Immature natural killer cell (primary cell): Measurements from ENCODE around the gene CHST9. TPM values are rescaled to one million over a fixed set of nuclear protein-coding genes. Genes with fewer than 3 reads are reported as not detected.
"Not testable (repeated sequence)": the region's sequence is repeated elsewhere in the genome, so short reads cannot be mapped to it uniquely, and the experiment has no call there.

Source experiments
- DNase-seq, 3 donors: peaks; one replicate each; pipeline ENCODE4 v3.0.0; 2022; ENCODE audit warnings: mixed read lengths in 1 of 3
- H3K27ac Mint-ChIP-seq, 6 donors: one replicate each; pipeline ENCODE4 v1.8.0; 2020; ENCODE audit warnings: mixed read lengths in 6 of 6, mild to moderate bottlenecking in 5 of 6, inconsistent platforms in 4 of 6, moderate library complexity in 3 of 6
- H3K27me3 Mint-ChIP-seq, 3 donors: one replicate each; pipeline ENCODE4 v1.8.0; 2020 to 2021; ENCODE audit warnings: low read depth in 3 of 3, mild to moderate bottlenecking in 3 of 3, mixed read lengths in 3 of 3, moderate library complexity in 3 of 3, inconsistent platforms in 1 of 3
- H3K36me3 Mint-ChIP-seq, 3 donors: one replicate each; pipeline ENCODE4 v1.8.0; 2020; ENCODE audit warnings: mixed read lengths in 3 of 3, inconsistent platforms in 2 of 3, mild to moderate bottlenecking in 2 of 3
- H3K4me1 Mint-ChIP-seq, 2 donors: one replicate each; pipeline ENCODE4 v1.8.0; 2020; ENCODE audit warnings: inconsistent platforms in 2 of 2, mild to moderate bottlenecking in 2 of 2, mixed read lengths in 2 of 2, moderate library complexity in 1 of 2
- H3K4me3 Mint-ChIP-seq, 5 donors: one replicate each; pipeline ENCODE4 v1.8.0; 2020; ENCODE audit warnings: mild to moderate bottlenecking in 5 of 5, mixed read lengths in 5 of 5, inconsistent platforms in 3 of 5, moderate library complexity in 3 of 5
- H3K9me3 Mint-ChIP-seq, 6 donors: one replicate each; pipeline ENCODE4 v1.8.0; 2020; ENCODE audit warnings: mild to moderate bottlenecking in 6 of 6, mixed read lengths in 6 of 6, inconsistent platforms in 4 of 6, moderate library complexity in 3 of 6
- polyA plus RNA-seq, 3 donors: library from polyadenylated mRNA; unstranded; fragments of 300-500 nt; fragmentation: Illumina TruSeq; gene quantifications; one replicate each; pipeline ENCODE4 v1.2.3, GENCODE V29; 2021

The CHST9 gene
- polyA plus RNA-seq, 3 donors from 2014 or later, result not detected

DNA sequence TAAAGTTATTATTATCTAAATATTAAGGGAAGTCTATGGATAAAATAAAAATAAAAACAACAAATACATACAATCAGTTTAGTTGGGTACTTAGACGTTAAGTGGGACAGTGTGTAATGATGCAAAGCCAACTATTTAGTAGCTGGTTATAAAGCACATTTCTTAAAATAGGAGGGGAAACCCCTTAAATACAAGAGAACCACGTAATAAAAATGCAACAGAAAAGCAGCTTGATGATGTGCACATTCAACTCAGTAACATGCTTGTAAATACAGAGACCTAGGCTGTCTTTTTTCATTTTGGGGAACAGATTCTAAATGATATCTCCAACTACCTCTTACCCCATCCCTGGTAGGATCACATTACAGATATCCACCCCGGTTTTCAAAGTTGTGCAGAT is 185.3 kb downstream of the CHST9 start:
- no peaks in the 10 kb centered on the region for H3K27me3 Mint-ChIP-seq
- no peak overlapping the region for H3K4me3 Mint-ChIP-seq
- H3K27ac Mint-ChIP-seq, result no peak overlapping the region
- DNase-seq, result no peak
- H3K36me3 Mint-ChIP-seq, result no peaks in the 10 kb centered on the region
- H3K4me1 Mint-ChIP-seq, result no peaks in the 10 kb centered on the region
- peaks cover 0 to 10% (median 0%) of the 10 kb centered on the region in 6 donors for H3K9me3 Mint-ChIP-seq

- H3K4me3 Mint-ChIP-seq, result no peak overlapping the region
- no peaks in the 10 kb centered on the region for H3K4me1 Mint-ChIP-seq
- no peaks in the 10 kb centered on the region for H3K36me3 Mint-ChIP-seq
- H3K27ac Mint-ChIP-seq, result no peak overlapping the region
- peaks cover 1 to 12% (median 4%) of the 10 kb centered on the region in 6 donors for H3K9me3 Mint-ChIP-seq
- DNase-seq, result no peak
- peaks cover 0 to 4% (median 2%) of the 10 kb centered on the region in 3 donors for H3K27me3 Mint-ChIP-seq
Measured at GRCh38 chr18:26993568-26993967, 191.5 kb downstream of the CHST9 start.

GRCh38 chr18:26992926-26993325 is 192.2 kb downstream of the CHST9 start:
- Mint-ChIP-seq H3K27ac (no peak overlapping the region), H3K9me3 (peaks cover 1 to 13% (median 4%) of the 10 kb centered on the region in 6 donors), H3K36me3 (no peaks in the 10 kb centered on the region), H3K4me1 (no peaks in the 10 kb centered on the region), H3K27me3 (peaks cover 0 to 4% (median 2%) of the 10 kb centered on the region in 3 donors), H3K4me3 (no peak overlapping the region)
- DNase-seq, result no peak

DNA sequence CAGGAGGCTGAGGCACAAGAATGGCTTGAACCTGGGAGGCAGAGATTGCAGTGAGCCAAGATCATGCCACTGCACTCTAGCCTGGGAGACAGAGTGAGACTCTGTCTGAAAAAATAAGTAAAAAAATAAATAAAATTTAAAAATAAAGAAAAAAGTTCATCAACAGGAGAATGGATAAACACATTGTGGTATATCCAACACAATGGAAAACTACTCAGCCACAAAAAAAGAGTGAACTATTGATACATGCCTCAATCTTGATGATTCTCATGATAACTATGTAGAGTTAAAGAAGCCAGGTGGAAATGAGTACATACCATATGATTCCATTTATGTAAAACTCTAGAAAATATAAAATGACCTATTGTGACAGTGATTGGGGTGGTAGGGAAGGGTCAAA is 195.3 kb downstream of the CHST9 start:
- Mint-ChIP-seq H3K4me3 (no peak overlapping the region), H3K36me3 (no peaks in the 10 kb centered on the region), H3K27me3 (peaks cover 0 to 4% (median 2%) of the 10 kb centered on the region in 3 donors), H3K4me1 (no peaks in the 10 kb centered on the region), H3K27ac (no peak overlapping the region), H3K9me3 (peaks cover 2 to 26% (median 8%) of the 10 kb centered on the region in 6 donors)
- no peak for DNase-seq

GRCh38 chr18:26981360-26982082 is 203.6 kb downstream of the CHST9 start:
- Mint-ChIP-seq H3K4me1 (no peaks in the 10 kb centered on the region), H3K27me3 (peaks cover 0 to 1% (median 0%) of the 10 kb centered on the region in 3 donors), H3K9me3 (peaks cover 4 to 13% (median 8%) of the 10 kb centered on the region in 6 donors), H3K27ac (no peak overlapping the region), H3K4me3 (no peak overlapping the region), H3K36me3 (no peaks in the 10 kb centered on the region)
- DNase-seq, result no peak

- peaks cover 0 to 7% (median 2%) of the 10 kb centered on the region in 6 donors for H3K9me3 Mint-ChIP-seq
- H3K4me3 Mint-ChIP-seq, result no peak overlapping the region
- H3K4me1 Mint-ChIP-seq, result no peaks in the 10 kb centered on the region
- H3K27ac Mint-ChIP-seq, result no peak overlapping the region
- H3K36me3 Mint-ChIP-seq, result no peaks in the 10 kb centered on the region
- peaks cover 0 to 1% (median 0%) of the 10 kb centered on the region in 3 donors for H3K27me3 Mint-ChIP-seq
- no peak for DNase-seq
Measured at GRCh38 chr18:26978812-26979341, 206.2 kb downstream of the CHST9 start.

DNA sequence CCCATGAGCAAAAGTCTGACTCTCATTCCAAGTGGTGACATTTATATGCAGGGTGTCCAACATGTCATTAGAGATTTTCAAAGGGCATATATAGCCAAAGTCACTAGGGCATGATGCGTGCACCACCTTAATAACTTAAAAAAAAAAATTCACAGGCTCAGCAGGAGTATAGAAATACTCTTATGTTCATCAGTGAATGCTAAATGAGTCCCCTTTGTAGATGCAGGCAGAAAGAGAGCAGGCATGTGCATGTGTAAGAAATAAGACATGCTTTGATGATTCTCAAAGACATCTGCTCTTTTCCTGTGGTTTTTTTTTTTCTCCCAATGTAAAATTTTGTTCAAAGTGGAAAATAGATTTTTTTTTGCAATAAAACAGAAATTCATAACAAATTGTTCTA is 207.3 kb downstream of the CHST9 start:
- Mint-ChIP-seq H3K4me1 (no peaks in the 10 kb centered on the region), H3K27ac (no peak overlapping the region), H3K27me3 (peaks cover 0 to 1% (median 0%) of the 10 kb centered on the region in 3 donors), H3K9me3 (peaks cover 0 to 17% (median 4%) of the 10 kb centered on the region in 6 donors), H3K4me3 (no peak overlapping the region), H3K36me3 (no peaks in the 10 kb centered on the region)
- DNase-seq, result no peak

DNA sequence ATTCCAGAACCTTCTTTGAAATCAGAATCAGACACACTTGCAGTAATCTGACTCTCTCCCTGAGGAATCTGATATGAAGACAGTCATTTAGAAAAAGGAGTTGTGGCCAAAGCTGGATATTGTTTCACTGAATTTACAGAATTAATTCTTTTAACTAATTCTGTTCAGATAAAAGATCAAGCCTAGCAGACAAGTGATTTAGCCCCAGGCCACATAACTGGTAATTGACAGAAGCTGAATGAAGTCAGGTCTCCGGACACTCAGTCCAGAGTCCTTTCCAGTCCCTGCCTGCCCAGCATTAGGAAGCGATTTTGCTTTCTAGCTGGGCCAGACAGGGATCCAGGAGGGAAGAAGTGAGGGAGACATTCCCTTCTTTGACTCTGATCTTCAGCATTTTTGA is 208.9 kb downstream of the CHST9 start:
- Mint-ChIP-seq H3K36me3 (no peaks in the 10 kb centered on the region), H3K4me3 (no peak overlapping the region)

DNA sequence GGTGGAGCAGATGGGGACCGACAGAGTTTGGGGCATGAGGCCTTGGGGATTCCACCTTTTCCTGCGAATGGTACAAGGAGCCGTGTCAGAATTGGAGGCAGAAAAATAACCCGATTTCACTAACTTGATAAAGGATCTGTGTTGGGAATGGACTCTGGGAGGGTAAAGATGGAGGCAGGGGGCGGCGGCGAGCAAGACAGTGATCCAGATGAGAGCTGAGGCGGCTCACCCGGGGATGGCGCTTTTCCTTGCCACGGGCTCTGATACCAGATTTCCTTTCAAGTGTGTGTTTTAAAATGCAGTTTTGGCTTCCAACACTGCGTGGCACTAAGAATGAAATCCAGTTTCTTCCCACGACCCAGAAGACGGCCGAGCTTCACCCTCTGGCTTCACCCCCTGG is 212.6 kb downstream of the CHST9 start:
- H3K9me3 Mint-ChIP-seq, result peaks cover 4 to 29% (median 12%) of the 10 kb centered on the region in 6 donors
- not testable (repeated sequence) for H3K4me3 Mint-ChIP-seq, H3K4me1 Mint-ChIP-seq, H3K27me3 Mint-ChIP-seq, H3K36me3 Mint-ChIP-seq, H3K27ac Mint-ChIP-seq, DNase-seq

More for the DNA sequence above, 208.9 kb downstream of the CHST9 start:
- DNase-seq, result no peak
- H3K4me1 Mint-ChIP-seq, result no peaks in the 10 kb centered on the region
- H3K27me3 Mint-ChIP-seq, result peaks cover 0 to 1% (median 0%) of the 10 kb centered on the region in 3 donors
- H3K27ac Mint-ChIP-seq, result no peak overlapping the region
- H3K9me3 Mint-ChIP-seq, result peaks cover 0 to 18% (median 8%) of the 10 kb centered on the region in 6 donors

- Mint-ChIP-seq H3K27me3 (no peaks in the 10 kb centered on the region), H3K4me3 (no peak overlapping the region), H3K9me3 (peaks cover 4 to 29% (median 11%) of the 10 kb centered on the region in 6 donors), H3K4me1 (no peaks in the 10 kb centered on the region), H3K36me3 (no peaks in the 10 kb centered on the region), H3K27ac (no peak overlapping the region)
- DNase-seq, result no peak
Measured at GRCh38 chr18:26971409-26971808, 213.7 kb downstream of the CHST9 start.

DNA sequence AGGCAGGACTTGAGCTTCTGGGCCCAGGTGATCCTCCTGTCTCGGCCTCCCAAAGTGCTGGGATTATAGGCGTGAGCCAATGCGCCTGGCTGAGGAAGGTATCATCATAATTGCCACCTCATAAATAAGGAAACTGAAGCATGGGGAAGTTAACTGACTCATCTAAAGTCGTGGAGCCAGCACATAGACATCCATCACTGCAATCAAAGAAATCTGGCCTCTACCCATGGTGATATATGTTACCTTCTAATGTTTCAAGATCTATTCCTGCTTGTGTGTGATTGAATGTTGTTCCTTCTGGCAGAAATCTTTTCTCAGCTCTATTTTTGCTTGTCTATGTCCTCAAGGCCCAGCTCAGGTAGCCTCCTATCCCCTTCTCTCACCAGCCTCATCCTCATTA is 214.5 kb downstream of the CHST9 start:
- Mint-ChIP-seq H3K27me3 (no peaks in the 10 kb centered on the region), H3K4me3 (no peak overlapping the region), H3K4me1 (no peaks in the 10 kb centered on the region), H3K36me3 (no peaks in the 10 kb centered on the region), H3K9me3 (peaks cover 4 to 29% (median 11%) of the 10 kb centered on the region in 6 donors), H3K27ac (no peak overlapping the region)
- no peak for DNase-seq

DNA sequence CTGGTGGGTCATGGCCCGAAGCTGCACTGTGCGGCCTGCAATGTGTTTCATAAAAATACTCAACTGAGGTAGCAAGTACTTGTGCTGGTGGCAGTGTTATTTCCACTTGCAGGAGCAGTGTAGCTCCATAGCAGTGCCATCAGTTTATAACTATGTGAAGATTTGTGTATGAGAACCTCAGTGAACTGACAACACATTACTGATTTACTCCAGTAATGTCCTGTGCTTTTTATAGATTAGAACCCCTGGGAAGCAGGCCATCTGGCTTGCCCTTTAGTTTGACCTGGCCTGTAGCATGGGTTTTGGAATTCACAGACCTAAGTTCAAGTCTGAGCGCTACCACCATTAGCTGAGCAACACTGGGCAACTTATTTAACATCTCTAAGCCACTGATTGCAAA is 219.9 kb downstream of the CHST9 start:
- Mint-ChIP-seq H3K27ac (no peak overlapping the region), H3K27me3 (no peaks in the 10 kb centered on the region), H3K36me3 (no peaks in the 10 kb centered on the region), H3K4me1 (no peaks in the 10 kb centered on the region), H3K4me3 (no peak overlapping the region), H3K9me3 (peaks cover 0 to 15% (median 4%) of the 10 kb centered on the region in 6 donors)
- no peak for DNase-seq

GRCh38 chr18:26963292-26963691 is 221.8 kb downstream of the CHST9 start:
- Mint-ChIP-seq H3K4me1 (no peaks in the 10 kb centered on the region), H3K4me3 (no peak overlapping the region), H3K27me3 (peaks cover 0 to 2% (median 2%) of the 10 kb centered on the region in 3 donors), H3K27ac (no peak overlapping the region), H3K36me3 (no peaks in the 10 kb centered on the region), H3K9me3 (peaks cover 0 to 14% (median 3%) of the 10 kb centered on the region in 6 donors)
- DNase-seq, result no peak

DNA sequence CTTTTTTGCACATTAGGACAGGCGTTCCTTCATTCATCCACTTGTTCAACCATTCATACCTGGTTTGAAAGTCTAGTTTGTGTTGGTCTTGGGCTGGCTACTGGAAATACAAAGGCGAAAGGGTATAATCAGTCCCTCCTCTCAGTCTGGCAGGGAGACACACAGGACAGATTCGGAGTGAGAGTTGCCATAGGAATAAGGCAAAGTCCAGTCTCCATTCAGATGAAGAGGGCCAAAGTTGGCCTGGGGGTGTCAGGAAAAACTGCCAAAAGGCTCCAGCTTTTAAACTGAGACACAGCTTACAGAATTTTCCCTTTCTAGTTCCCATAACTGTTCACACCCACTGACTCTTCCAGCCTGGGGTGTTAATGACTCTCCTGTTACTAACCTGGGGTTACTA is 223.3 kb downstream of the CHST9 start:
- H3K4me3 Mint-ChIP-seq, result no peak overlapping the region
- no peak overlapping the region for H3K27ac Mint-ChIP-seq
- H3K9me3 Mint-ChIP-seq, result peaks cover 0 to 17% (median 3%) of the 10 kb centered on the region in 6 donors
- no peaks in the 10 kb centered on the region for H3K36me3 Mint-ChIP-seq
- no peaks in the 10 kb centered on the region for H3K4me1 Mint-ChIP-seq
- H3K27me3 Mint-ChIP-seq, result peaks cover 0 to 2% (median 2%) of the 10 kb centered on the region in 3 donors
- DNase-seq, result no peak
